ENCODE data around the gene TCP1. TPM values are rescaled to one million over a fixed set of nuclear protein-coding genes. Genes with fewer than 3 reads are reported as not detected.

Gene TCP1
- total RNA-seq, 1 experiment from 2014 or later: 340 TPM

- ChIA-PET POLR2A (no interaction called here), CTCF (no interaction called here)
- Histone ChIP-seq H3K9me3 (ENCODE audit: control insufficient read depth, insufficient read depth, low read depth, low read length) (no peaks in the 10 kb centered on the region), H3K27me3 (ENCODE audit: control insufficient read depth, insufficient read depth, low read length) (no peaks in the 10 kb centered on the region), H3K4me3 (ENCODE audit: low read depth in 2 of 2, low read length in 2 of 2) (peak overlapping the region; percentile 72 to 85), H3K27ac (ENCODE audit: low read length) (peak overlapping the region; percentile 97), H3K4me1 (ENCODE audit: control insufficient read depth, insufficient read depth, low read length) (peaks cover 30% of the 10 kb centered on the region), H3K36me3 (ENCODE audit: control insufficient read depth, insufficient read depth, low read length) (peaks cover 23% of the 10 kb centered on the region)
- ATAC-seq: no peak
- no peak for DNase-seq (ENCODE audit: low read depth, low spot score)
- in situ Hi-C loops (cut with HindIII; ENCODE audit: low pct_unique_long_range_greater_than_20kb, low sequenced_read_pairs): no loop called here
- BruUV-seq (replicated peaks): no TSS peak
- no peak for TF ChIP-seq SIN3A (IDR thresholded peaks at IDR 0.05; ENCODE audit: borderline replicate concordance, insufficient read depth, low read depth, low read length)
- no peak for TF ChIP-seq CTCF (IDR thresholded peaks at IDR 0.05)
- no peak for TF ChIP-seq REST (IDR thresholded peaks at IDR 0.05; ENCODE audit: insufficient read depth in 1 of 2, low read depth in 2 of 2, low read length in 1 of 2)
- TF ChIP-seq POLR2AphosphoS5 (IDR thresholded peaks at IDR 0.05; ENCODE audit: low read depth, low read length): no peak
- no peak for TF ChIP-seq TCF7L2 (IDR thresholded peaks at IDR 0.05; ENCODE audit: low read depth, low read length)
- intact Hi-C loops (cut with micrococcal nuclease; ENCODE audit: unreplicated experiment): loop anchor here (5.0 kb wide), 1 partner anchor 36 kb away; the partner anchor contains the start of gene SOD2
Measured at GRCh38 chr6:159728531-159728964, 60.9 kb downstream of the TCP1 start.

Other genes with a start within 250 kb of the TCP1 start
- 180 TPM for gene SOD2, start 96.4 kb downstream of the TCP1 start, total RNA-seq (2021; ENCODE audit: unreplicated experiment)
- gene WTAP, start 62.1 kb downstream of the TCP1 start, total RNA-seq (2021; ENCODE audit: unreplicated experiment): 112 TPM
- gene ACAT2, start 27.6 kb downstream of the TCP1 start, total RNA-seq (2021; ENCODE audit: unreplicated experiment): 112 TPM
- 98.4 TPM for gene MRPL18, start 865 bp upstream of the TCP1 start, total RNA-seq (2021; ENCODE audit: unreplicated experiment)
- not detected for gene PNLDC1, start 10.7 kb upstream of the TCP1 start, total RNA-seq (2021; ENCODE audit: unreplicated experiment)
- not detected for gene MAS1, start 101.4 kb upstream of the TCP1 start, total RNA-seq (2021; ENCODE audit: unreplicated experiment)
- gene IGF2R, start 179.5 kb upstream of the TCP1 start, total RNA-seq (2021; ENCODE audit: unreplicated experiment): 163 TPM